Osteocyte (in vitro differentiated cells): Measurements from ENCODE around the gene UMAD1. TPM values are rescaled to one million over a fixed set of nuclear protein-coding genes. Genes with fewer than 3 reads are reported as not detected.

Experiments
- DNase-seq: peaks from one replicate; pipeline ENCODE4 v3.0.0; 2021; ENCODE audit warnings: mixed read lengths; ENCODE audit not compliant: unreplicated experiment; ENCODE audit errors: extremely low spot score
- H3K27ac Mint-ChIP-seq: one replicate; pipeline ENCODE4 v1.8.0; 2021; ENCODE audit warnings: mild to moderate bottlenecking, mixed read lengths; ENCODE audit not compliant: unreplicated experiment
- H3K27me3 Mint-ChIP-seq: one replicate; pipeline ENCODE4 v1.8.0; 2021; ENCODE audit warnings: mixed read lengths; ENCODE audit not compliant: unreplicated experiment
- H3K36me3 Mint-ChIP-seq: one replicate; pipeline ENCODE4 v1.8.0; 2021; ENCODE audit warnings: mixed read lengths; ENCODE audit not compliant: unreplicated experiment
- H3K4me1 Mint-ChIP-seq: one replicate; pipeline ENCODE4 v1.8.0; 2021; ENCODE audit warnings: mixed read lengths; ENCODE audit not compliant: unreplicated experiment
- H3K4me3 Mint-ChIP-seq: one replicate; pipeline ENCODE4 v1.8.0; 2021; ENCODE audit warnings: mild to moderate bottlenecking, moderate library complexity, mixed read lengths; ENCODE audit not compliant: unreplicated experiment
- H3K9me3 Mint-ChIP-seq: one replicate; pipeline ENCODE4 v1.8.0; 2021; ENCODE audit warnings: mixed read lengths; ENCODE audit not compliant: unreplicated experiment
- total RNA-seq: library from RNA; stranded (reverse); gene quantifications from 2 replicates; pipeline ENCODE4 v1.2.1, GENCODE V29; 2021
- TF ChIP-seq, protein P1 (sequence below): fragments of 200-600 bp; sonication (generic); IDR thresholded peaks from 2 replicates; pipeline ENCODE4 v1.5.0; 2021; ENCODE audit warnings: antibody characterized with exemption, mild to moderate bottlenecking, moderate library complexity

UMAD1 gene
- total RNA-seq, 1 donor from 2014 or later: 10.9 TPM

DNA sequence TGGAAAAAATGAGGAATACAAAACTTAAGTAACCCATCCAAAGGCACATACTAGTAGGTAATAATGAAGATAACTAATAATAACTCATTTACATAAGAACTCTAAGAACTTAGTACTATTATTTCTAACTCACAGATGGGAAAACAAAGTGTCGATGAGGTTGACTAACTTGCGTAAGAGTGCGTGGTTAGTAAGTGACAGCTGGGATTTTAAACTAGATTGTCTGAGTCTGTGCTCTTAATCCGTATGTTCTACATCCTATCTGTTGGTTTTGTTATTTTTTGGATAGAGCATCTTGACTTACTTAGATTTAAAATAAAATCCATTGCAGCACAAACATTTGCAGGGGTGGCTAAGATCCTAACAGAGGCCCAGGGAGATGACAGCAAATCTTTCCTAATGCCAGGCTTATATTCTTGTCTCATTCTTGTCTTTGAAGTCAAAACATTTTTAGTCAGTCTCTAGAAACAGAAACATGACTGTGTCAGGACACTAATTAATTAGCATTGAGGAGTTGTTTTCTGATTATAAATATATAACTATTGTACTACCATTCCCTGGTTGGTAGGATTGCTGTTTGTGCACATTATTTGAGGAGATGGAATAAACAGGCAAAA, 66.1 kb downstream of the UMAD1 start:
- peaks cover 9% of the 10 kb centered on the region for H3K4me1 Mint-ChIP-seq
- TF ChIP-seq, protein P1, sequence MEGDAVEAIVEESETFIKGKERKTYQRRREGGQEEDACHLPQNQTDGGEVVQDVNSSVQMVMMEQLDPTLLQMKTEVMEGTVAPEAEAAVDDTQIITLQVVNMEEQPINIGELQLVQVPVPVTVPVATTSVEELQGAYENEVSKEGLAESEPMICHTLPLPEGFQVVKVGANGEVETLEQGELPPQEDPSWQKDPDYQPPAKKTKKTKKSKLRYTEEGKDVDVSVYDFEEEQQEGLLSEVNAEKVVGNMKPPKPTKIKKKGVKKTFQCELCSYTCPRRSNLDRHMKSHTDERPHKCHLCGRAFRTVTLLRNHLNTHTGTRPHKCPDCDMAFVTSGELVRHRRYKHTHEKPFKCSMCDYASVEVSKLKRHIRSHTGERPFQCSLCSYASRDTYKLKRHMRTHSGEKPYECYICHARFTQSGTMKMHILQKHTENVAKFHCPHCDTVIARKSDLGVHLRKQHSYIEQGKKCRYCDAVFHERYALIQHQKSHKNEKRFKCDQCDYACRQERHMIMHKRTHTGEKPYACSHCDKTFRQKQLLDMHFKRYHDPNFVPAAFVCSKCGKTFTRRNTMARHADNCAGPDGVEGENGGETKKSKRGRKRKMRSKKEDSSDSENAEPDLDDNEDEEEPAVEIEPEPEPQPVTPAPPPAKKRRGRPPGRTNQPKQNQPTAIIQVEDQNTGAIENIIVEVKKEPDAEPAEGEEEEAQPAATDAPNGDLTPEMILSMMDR: no peak
- no peak overlapping the region for H3K27ac Mint-ChIP-seq
- H3K9me3 Mint-ChIP-seq: no peaks in the 10 kb centered on the region
- H3K4me3 Mint-ChIP-seq: no peak overlapping the region
- H3K27me3 Mint-ChIP-seq: no peaks in the 10 kb centered on the region
- no peak for DNase-seq
- H3K36me3 Mint-ChIP-seq: peaks cover 2% of the 10 kb centered on the region

DNA sequence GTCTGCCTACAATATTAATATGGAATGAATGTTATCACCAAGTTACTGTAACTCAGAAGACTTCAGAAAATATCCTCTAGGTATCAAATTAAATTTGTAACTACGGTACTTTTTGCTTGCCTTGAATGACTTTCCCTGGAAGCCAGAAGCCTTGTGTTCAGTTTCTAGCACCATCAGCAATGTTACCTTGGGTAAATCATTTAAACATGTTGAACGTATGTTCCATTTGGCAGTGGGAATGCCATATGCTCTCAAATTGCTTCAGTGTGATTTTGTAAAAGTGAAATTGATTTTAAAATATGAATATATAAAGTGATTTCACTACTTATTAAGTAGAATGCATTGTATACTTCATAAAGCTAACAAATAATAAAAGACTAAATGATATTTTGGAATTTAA, 66.7 kb downstream of the UMAD1 start:
- no peaks in the 10 kb centered on the region for H3K27me3 Mint-ChIP-seq
- no peak for DNase-seq
- H3K4me3 Mint-ChIP-seq: no peak overlapping the region
- no peaks in the 10 kb centered on the region for H3K9me3 Mint-ChIP-seq
- H3K36me3 Mint-ChIP-seq: peaks cover 2% of the 10 kb centered on the region
- no peak overlapping the region for H3K27ac Mint-ChIP-seq
- TF ChIP-seq, protein P1: no peak
- H3K4me1 Mint-ChIP-seq: peaks cover 9% of the 10 kb centered on the region

DNA sequence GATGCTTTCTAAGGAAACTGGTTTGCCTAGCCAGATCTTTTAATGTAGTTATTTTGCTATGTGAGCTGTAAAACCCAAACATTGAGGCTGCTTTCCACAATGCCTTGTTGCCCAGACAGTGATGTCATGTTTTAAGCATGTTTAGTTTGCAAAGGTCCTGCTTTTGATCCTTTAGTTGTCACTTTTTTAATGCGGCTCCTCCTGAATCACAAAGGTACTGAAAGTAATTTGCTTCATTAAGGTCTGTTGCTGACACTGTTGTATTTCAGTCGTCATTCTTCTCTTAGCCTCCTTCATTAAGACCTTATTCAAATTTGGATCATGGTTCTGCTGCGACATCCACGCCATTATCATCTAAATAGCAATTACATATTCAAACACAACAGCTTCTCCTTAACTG, 67.3 kb downstream of the UMAD1 start:
- Mint-ChIP-seq H3K27me3 (no peaks in the 10 kb centered on the region), H3K27ac (no peak overlapping the region), H3K4me3 (no peak overlapping the region), H3K36me3 (peaks cover 2% of the 10 kb centered on the region), H3K9me3 (no peaks in the 10 kb centered on the region), H3K4me1 (peaks cover 9% of the 10 kb centered on the region)
- TF ChIP-seq, protein P1: no peak
- DNase-seq: no peak

DNA sequence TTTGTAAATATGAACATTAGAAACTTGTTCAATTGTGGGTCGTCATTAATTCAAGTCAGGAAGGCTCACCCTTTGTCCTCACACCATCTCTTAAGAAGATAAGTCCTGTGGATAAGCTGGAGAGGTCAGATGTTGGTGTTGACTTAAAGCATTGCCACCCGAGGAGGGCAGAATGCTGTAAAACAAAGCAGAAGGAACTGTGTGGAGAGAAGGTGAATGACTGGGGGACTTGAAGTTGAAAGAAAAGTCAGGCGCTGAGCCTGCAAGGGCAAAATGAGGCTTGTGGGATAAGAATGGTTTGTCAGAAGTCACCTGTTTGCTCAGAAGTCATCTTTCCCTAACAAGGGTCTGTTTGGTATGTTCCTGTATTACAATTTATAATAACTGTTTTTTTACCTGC, 68.7 kb downstream of the UMAD1 start:
- H3K27ac Mint-ChIP-seq: no peak overlapping the region
- H3K4me1 Mint-ChIP-seq: peaks cover 10% of the 10 kb centered on the region
- no peaks in the 10 kb centered on the region for H3K9me3 Mint-ChIP-seq
- H3K4me3 Mint-ChIP-seq: no peak overlapping the region
- H3K36me3 Mint-ChIP-seq: peaks cover 2% of the 10 kb centered on the region
- no peaks in the 10 kb centered on the region for H3K27me3 Mint-ChIP-seq
- TF ChIP-seq, protein P1: no peak
- DNase-seq: no peak

DNA sequence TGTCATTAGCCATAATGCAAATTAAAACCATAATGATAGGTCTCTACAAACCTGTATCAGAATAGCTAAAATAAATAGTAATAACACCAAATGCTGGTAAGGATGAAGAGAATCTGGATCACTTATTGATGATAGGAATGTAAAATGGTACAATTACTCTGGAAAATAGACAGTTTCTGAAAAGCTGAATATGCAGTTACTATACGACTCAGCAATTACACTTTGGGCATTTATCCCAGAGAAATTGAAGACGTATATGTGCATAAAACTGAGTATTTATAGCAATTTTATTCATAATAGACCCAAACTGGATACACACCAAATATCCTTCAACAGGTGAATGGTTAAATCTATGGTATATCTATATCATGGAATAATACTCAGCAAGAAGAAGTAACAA, 69.9 kb downstream of the UMAD1 start:
- no peak for DNase-seq
- no peaks in the 10 kb centered on the region for H3K27me3 Mint-ChIP-seq
- TF ChIP-seq, protein P1: no peak
- H3K4me1 Mint-ChIP-seq: peaks cover 10% of the 10 kb centered on the region
- H3K36me3 Mint-ChIP-seq: peaks cover 2% of the 10 kb centered on the region
- H3K27ac Mint-ChIP-seq: no peak overlapping the region
- H3K4me3 Mint-ChIP-seq: no peak overlapping the region
- H3K9me3 Mint-ChIP-seq: no peaks in the 10 kb centered on the region
